Posterior vena cava (tissue), 2 donors: ENCODE results near the gene ATP6V0B. TPM values are rescaled to one million over a fixed set of nuclear protein-coding genes. Genes with fewer than 3 reads are reported as not detected.

ENCODE experiments used
- DNase-seq: peaks from one replicate; pipeline ENCODE4 v3.0.0-alpha.2; 2020; ENCODE audit warnings: low spot score
- intact Hi-C, 2 donors: fragments of 100-400 bp; cut with DNase I; formaldehyde crosslinking; loops; one replicate each; pipeline versions ENCODE4 v1.14.1 to v1.14.2; 2022 to 2023
- total RNA-seq, 2 donors: library from RNA; stranded (reverse); fragmentation: NEBNext Ultra II Directional; extraction: Animal tissue kit (Norgen Biotek cat#: 25700); gene quantifications; one replicate each; pipeline ENCODE4 v1.2.1, GENCODE V29; 2021
- donor health status: DM: yes; HTN: yes; CAD: no.
- donor health status: DM: yes; HTN: yes; CAD: no.

Gene ATP6V0B
- total RNA-seq, 2 donors from 2014 or later: 69.4 to 77.4 TPM

- DNase-seq: no peak
- intact Hi-C loops: loop anchor here in 1 of 2 donors (5.0 kb wide), 1 partner anchor 442 kb away; no protein-coding TSS in a partner anchor
These were observed 19.3 kb downstream of the ATP6V0B start for GRCh38 chr1:43994071-43994470.

- intact Hi-C loops: loop anchor here (5.0 kb wide), 2 partner anchors 37 to 443 kb away; partner anchors contain the start of gene SLC6A9 (in 1 of the 2)
- DNase-seq: no peak
These were observed 20.3 kb downstream of the ATP6V0B start for GRCh38 chr1:43994794-43995790.

GRCh38 chr1:43995984-43996732 lies 21.4 kb downstream of the ATP6V0B start:
- no peak for DNase-seq
- intact Hi-C loops: loop anchor here in 1 of 2 donors (5.0 kb wide), 1 partner anchor 36 kb away; the partner anchor contains the start of gene SLC6A9

- intact Hi-C loops: loop anchor here in 1 of 2 donors (5.0 kb wide), 1 partner anchor 36 kb away; the partner anchor contains the start of gene SLC6A9
- no peak for DNase-seq
These were observed 22.0 kb downstream of the ATP6V0B start for GRCh38 chr1:43996733-43997115.

- DNase-seq: no peak
- intact Hi-C loops: loop anchor here in 1 of 2 donors (5.0 kb wide), 1 partner anchor 35 kb away; the partner anchor contains the start of gene SLC6A9
These were observed 22.7 kb downstream of the ATP6V0B start for GRCh38 chr1:43997295-43997999.

- intact Hi-C loops: loop anchor here in 1 of 2 donors (5.0 kb wide), 1 partner anchor 34 kb away; the partner anchor contains the start of gene SLC6A9
These were observed 23.2 kb downstream of the ATP6V0B start for GRCh38 chr1:43998000-43998378.

GRCh38 chr1:43999455-43999854 lies 24.7 kb downstream of the ATP6V0B start:
- intact Hi-C loops: loop anchor here in 1 of 2 donors (5.0 kb wide), 1 partner anchor 33 kb away; the partner anchor contains the start of gene SLC6A9
- DNase-seq: no peak

More at GRCh38 chr1:43998000-43998378, 23.2 kb downstream of the ATP6V0B start:
- no peak for DNase-seq

- intact Hi-C loops: loop anchor here in 1 of 2 donors (5.0 kb wide), 1 partner anchor 47 kb away; no protein-coding TSS in a partner anchor
- DNase-seq: no peak
These were observed 25.4 kb downstream of the ATP6V0B start for GRCh38 chr1:44000122-44000665.

- DNase-seq: peak; percentile 64
These were observed 27.4 kb downstream of the ATP6V0B start for GRCh38 chr1:44002165-44002564.

GRCh38 chr1:44002606-44003157 lies 27.9 kb downstream of the ATP6V0B start:
- intact Hi-C loops: loop anchor here in 1 of 2 donors (5.0 kb wide), 1 partner anchor 45 kb away; no protein-coding TSS in a partner anchor
- no peak for DNase-seq

More at GRCh38 chr1:44002165-44002564, 27.4 kb downstream of the ATP6V0B start:
- intact Hi-C loops: loop anchor here in 1 of 2 donors (5.0 kb wide), 1 partner anchor 45 kb away; no protein-coding TSS in a partner anchor

- intact Hi-C loops: loop anchor here in 1 of 2 donors (5.0 kb wide), 1 partner anchor 39 kb away; no protein-coding TSS in a partner anchor
- DNase-seq: no peak
These were observed 33.5 kb downstream of the ATP6V0B start for GRCh38 chr1:44008259-44008658.

GRCh38 chr1:44010935-44011471 lies 36.2 kb downstream of the ATP6V0B start:
- DNase-seq: no peak
- intact Hi-C loops: no loop called here

GRCh38 chr1:44012404-44012803 lies 37.6 kb downstream of the ATP6V0B start:
- no peak for DNase-seq
- intact Hi-C loops: no loop called here

- DNase-seq: peak; percentile 66
- intact Hi-C loops: no loop called here
These were observed 38.3 kb downstream of the ATP6V0B start for GRCh38 chr1:44012941-44013609.

- no peak for DNase-seq
- intact Hi-C loops: no loop called here
These were observed 39.2 kb downstream of the ATP6V0B start for GRCh38 chr1:44013949-44014348.

GRCh38 chr1:44014365-44015104 lies 39.8 kb downstream of the ATP6V0B start:
- no peak for DNase-seq
- intact Hi-C loops: no loop called here
